ENCODE data around the gene OTOGL.

GRCh38 chr12:80293759-80294158 is 194.4 kb downstream of the OTOGL start:
- TF ChIP-seq EZH2phosphoT487 (IDR thresholded peaks at IDR 0.05; ENCODE audit: borderline replicate concordance, low read length) (no peak), CTCF (IDR thresholded peaks at IDR 0.05; ENCODE audit: low read depth, low read length, poor library complexity, severe bottlenecking) (no peak)
